ENCODE data around the gene CCDC88A.
"Not testable (repeated sequence)": the region's sequence is repeated elsewhere in the genome, so short reads cannot be mapped to it uniquely, and the experiment has no call there.

Gene CCDC88A

GRCh38 chr2:55241582-55241981 lies 178.1 kb downstream of the CCDC88A start:
- H3K9me3 ChIP-seq (ENCODE audit: control insufficient read depth in 1 of 2, low read length in 2 of 2); H3K27ac ChIP-seq (ENCODE audit: low read depth, low read length); H3K27me3 ChIP-seq (ENCODE audit: control insufficient read depth in 1 of 2, insufficient read depth in 2 of 2, low read length in 2 of 2); H3K9ac ChIP-seq (ENCODE audit: low read depth in 1 of 2, low read length in 2 of 2); H3K4me1 ChIP-seq (ENCODE audit: control insufficient read depth in 1 of 2, insufficient read depth in 2 of 2, low read length in 2 of 2); H3K4me3 ChIP-seq (ENCODE audit: low read depth in 1 of 2, low read length in 2 of 2): not testable (repeated sequence)
- peaks cover 10 to 53% of the 10 kb centered on the region in 2 donors for H3K36me3 ChIP-seq (ENCODE audit: control insufficient read depth in 1 of 2, insufficient read depth in 2 of 2, low read length in 2 of 2)

- no peak overlapping the region for H3K4me3 ChIP-seq (ENCODE audit: low read depth in 1 of 2, low read length in 2 of 2)
- H3K27me3 ChIP-seq (ENCODE audit: control insufficient read depth in 1 of 2, insufficient read depth in 2 of 2, low read length in 2 of 2), result no peaks in the 10 kb centered on the region
- H3K36me3 ChIP-seq (ENCODE audit: control insufficient read depth in 1 of 2, insufficient read depth in 2 of 2, low read length in 2 of 2), result peaks cover 21 to 63% of the 10 kb centered on the region in 2 donors
- no peaks in the 10 kb centered on the region for H3K4me1 ChIP-seq (ENCODE audit: control insufficient read depth in 1 of 2, insufficient read depth in 2 of 2, low read length in 2 of 2)
- H3K9ac ChIP-seq (ENCODE audit: low read depth in 1 of 2, low read length in 2 of 2), result no peak overlapping the region
- no peak overlapping the region for H3K27ac ChIP-seq (ENCODE audit: low read depth, low read length)
- no peaks in the 10 kb centered on the region for H3K9me3 ChIP-seq (ENCODE audit: control insufficient read depth in 1 of 2, low read length in 2 of 2)
These were observed 179.9 kb downstream of the CCDC88A start for GRCh38 chr2:55239656-55240222.

Measured in duodenal mucosa (tissue), 2 donors.